ENCODE measurements around the gene RXYLT1.

Gene RXYLT1

DNA sequence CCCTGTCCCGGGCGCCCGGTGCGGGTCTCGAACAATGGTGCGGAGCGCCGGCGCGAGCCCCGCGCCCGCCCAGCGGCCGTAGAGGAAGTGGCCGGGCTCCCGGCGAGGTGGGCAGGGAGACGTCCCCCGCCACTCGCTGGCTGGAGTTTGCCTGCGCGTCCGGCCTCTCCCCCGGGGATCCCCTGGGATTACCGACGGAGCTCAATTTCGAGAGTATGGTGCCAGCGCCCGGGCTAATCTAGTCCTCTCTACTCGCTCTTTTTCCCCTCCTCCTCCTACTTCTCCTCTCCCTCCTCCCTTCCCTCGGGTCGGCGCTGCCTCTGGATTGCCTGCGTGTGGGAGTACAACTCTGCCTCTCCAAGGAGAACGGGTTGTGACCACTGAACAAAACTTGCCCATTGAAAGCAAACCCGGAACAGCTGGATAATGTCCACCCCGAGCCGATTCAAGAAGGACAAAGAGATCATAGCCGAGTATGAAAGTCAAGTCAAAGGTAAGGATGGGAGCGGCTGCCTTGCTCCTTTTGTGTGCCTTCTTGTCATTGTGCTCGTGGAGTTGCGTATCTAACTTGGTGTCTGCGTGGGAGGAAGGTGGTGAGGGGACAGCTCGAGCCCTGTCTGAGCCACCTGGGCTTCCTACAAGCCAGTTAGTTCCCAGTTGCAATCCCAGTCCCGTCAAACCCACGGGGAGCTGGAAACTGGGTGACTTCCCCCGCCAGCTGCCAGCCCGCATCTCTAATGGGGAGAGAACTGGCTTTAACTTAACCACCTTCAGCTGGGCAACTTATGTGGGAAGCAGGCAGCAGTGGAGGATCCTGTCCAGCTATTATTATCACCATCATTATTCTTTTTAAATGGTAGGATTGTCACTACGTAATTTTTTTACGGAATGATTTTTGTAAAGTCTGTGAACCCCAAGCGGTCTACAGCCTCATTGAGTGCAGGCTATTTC, 65.0 kb downstream of the RXYLT1 start, which contains the start of gene SRGAP1:
Gene SRGAP1 (plus strand): TSS at position 310 of the 951 bp plus-strand sequence. CDS start 117 bp downstream, at position 427.
- no peak for DNase-seq

DNA sequence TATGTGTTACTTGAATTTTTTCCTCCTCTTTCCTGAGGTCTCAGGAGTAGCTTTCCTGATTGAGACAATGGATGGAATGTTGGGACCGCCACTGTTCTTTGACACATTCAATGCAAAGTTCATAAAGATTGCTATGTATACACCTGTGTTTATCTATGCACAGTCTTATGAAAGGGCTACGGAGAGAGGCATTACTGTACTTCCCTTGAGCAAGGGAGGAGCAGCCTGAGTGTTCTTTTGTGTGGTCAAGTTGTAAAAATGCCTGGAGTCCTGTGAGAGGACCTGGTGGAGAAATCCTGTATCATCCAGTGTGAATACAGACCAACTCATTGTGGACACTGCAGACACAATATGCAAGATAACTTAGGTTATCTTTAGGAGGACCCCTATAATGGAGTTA, 66.0 kb downstream of the RXYLT1 start:
- no peak for DNase-seq

DNA sequence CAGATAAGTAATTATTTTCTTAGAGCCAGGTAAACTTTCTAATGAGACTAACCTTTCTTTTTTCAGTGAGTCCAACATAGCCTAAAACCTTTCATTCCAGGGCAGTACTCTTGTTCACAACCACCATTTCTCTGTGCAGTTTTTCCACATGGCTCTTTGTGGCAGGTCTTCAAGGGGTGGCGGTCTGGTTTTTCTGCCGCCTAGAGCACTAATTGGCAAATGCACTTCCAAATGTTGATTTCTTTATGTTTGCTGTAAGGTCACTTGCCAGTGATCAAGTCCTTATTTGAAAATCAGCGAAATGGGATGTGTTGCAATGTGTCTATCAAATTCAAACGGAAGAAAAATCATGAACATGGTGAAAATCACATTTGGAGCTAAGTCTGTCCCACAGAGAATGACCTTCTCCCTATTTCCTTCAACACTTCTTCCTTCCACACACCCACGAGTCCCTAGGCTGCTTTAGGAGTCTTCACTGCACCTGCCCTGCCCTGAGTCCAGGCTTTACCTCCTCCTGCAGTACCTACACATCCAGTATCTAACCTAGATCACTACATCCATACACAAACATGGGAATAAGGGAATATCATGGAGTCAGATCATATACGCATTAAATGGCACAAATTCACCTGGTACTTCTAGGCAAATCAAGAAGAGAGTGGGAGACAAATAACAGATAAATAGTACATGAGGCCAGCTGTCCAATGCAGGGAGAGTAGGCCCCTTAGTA, 66.7 kb downstream of the RXYLT1 start:
- DNase-seq: no peak

DNA sequence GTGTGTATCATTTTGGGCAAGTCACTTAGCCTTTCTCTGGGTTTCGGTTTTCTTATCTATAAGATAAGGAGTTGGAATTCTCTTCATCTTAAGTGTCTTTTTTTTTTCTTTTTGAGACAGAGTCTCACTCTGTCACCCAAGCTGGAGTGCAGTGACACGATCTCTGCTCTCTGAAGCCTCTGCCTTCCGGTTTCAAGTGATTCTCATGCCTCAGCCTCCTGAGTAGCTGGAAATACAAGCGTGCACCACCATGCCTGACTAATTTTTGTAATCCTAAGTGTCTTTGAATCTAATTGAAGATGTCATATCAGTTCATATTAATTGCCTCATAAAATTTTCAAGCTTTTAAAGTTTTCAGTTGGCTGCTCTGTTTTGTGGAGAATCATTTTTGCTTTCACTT, 68.7 kb downstream of the RXYLT1 start:
- no peak for DNase-seq

DNA sequence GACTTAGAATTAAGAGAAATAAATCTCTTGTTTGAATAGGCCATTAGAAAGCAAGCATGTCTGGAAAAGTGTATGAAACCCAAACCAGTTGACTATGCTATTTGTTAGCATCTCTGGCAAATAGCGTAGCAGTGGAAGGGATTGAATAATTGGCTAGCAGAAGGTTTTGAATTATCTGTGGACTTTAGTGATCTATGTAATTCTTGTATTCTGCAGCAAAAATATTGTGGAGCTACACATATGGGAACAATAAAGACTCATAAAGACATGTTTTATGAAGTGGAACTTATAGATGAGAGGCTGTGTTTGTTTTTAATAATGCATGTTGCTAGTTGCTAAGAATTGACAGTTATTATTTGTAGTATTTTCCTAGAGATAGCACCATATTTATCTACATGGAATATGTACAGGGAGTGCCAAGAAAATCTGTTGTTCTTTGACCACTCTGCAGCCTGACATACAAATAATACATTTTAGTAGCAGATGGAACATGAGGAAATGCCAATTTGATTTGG, 69.5 kb downstream of the RXYLT1 start:
- DNase-seq: no peak

DNA sequence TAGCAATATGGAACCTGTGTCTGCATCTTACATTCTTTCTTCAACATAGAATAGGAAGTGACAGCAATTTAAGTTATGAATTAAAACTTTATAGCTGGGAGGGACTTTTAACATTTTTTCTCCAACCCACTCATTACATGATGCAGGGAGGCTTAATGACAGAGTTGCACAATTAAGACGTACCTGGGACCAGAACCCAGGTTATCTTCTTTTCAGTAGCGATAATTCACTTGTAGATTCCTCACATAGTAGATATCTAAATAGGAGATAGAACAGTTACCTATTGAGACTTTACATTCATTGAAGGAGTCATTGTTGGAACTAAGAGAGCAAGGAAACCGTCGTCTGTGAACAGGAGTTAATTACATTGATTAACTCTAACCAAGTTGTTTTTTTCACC, 69.9 kb downstream of the RXYLT1 start:
- DNase-seq: no peak

DNA sequence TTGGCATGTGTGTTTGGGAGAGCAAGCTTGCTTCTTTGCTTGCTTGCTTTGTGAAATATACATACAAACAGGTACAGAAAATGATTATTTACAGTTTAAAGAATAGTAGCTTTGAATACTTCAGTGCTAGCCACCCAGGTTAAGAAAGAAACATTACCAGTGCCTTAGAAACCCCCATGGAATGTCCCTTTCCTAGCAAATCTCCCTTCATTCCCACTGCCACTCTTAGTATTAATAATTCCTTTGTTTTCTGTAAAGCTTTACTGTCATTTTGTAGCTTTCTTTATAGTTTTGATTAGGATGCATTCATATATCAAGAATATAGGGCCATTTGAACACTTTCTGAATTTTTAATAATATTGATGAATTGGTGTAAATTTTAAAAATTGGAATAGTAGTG, 74.3 kb downstream of the RXYLT1 start:
- DNase-seq: no peak

DNA sequence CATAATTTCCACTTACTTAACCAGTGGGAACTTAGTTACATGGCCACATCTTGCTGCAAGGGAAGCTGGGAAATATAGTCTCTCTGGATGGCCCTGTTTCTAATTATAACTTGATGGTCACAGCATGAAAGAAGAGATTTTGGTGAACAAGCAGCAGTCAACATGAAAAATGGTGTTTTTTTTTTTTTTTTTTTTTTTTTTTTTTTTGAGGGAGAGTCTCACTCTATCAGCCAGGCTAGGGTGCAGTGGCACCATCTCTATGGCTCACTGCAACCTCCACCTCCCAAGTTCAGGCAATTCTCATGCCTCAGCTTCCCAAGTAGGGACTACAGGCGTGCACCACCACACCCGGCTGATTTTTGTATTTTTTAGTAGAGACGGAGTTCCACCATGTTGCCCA, 75.6 kb downstream of the RXYLT1 start:
- DNase-seq: no peak

DNA sequence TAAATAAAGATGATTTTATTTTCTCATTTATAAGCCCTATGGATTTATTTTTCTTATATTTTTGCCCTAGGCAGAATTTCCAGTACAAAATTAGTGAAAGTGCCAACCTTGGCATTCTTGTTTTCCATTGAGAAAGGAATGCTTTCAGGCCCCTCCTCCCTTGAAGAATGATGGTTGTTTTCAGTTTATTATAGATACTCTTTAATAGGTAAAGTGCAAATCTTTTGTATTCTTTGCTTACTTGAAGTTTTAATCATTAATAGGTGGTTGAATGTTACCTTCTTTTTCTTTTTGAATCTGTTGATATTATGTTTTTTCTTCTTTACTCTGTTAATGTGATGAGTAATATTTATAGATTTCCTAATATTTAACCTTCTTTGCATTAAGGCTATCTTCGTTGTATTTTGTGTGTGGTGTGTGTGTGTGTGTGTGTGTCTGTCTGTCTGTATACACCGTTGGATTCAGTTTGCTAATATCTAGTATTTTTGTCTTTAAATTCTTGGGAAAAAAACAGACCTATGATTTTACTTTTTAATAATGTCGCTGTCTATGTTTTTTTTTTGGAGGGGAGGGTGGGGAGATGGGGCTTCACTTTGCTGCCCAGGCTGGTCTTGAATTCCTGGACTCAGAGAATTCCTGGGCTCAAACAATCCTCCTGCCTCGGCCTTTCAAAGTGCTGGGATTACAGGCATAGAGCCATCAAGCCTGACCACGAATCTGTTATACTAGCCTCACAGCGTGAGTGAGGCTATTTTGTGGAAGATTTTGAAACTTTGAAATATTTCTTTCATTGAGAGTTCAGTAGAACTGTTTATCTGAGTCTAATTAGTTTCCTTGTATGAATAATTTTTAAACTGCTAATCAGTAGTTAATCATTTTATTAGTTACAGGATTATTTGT, 78.3 kb downstream of the RXYLT1 start:
- no peak for DNase-seq

Data from activated CD4-positive, CD25-positive, alpha-beta regulatory T cell (primary cell).